ENCODE results near the gene HMX1.

DNA sequence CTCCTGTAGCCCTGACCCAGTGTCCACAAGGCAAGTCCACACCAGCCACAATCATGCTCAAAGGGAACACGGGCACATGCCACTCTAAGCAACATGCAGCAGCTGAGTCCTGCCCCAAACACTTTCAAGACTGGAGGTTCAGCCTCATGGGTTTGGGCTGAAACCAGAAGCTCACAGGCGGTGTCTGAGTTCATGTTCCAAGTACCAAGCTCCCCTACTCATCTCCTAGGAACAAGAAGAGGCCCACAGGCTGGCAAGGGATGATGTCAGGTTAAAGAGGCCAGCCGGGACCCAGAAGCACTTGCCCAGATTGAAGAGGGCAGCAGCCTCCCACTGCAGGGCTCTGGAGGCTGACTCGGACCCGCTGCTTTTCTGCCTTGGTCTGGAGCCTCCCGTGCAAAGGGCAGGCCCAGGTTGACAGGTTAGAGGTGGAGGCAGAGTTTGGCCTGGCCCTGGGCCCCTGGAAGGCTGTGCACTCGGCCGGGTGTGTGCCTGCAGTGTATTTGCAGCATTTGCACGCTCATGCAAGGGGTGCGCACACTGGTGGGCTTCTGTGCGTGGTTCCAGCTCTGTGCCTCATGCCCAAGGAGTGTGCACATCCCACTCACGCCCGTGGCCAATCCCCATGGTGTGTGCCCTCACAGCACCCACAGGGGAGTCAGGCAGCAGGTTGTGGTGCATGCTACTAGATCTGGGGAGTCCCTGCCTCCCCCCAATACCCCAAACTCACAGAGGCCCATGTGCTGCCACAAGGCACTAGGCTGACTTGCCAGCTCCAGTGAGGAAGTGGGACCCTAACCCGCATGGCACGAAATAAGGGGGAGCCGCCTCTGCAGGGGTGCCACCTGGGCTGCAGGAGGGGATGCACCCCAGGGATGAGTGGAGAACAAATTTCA lies 2.4 kb downstream of the HMX1 start:
- no peak for TF ChIP-seq CTCF (optimal IDR thresholded peaks at IDR 0.05 in 1 of 3, IDR thresholded peaks at IDR 0.05 in 1 of 3, conservative IDR thresholded peaks at IDR 0.05 in 1 of 3; ENCODE audit: extremely low read depth in 1 of 3, insufficient read depth in 2 of 3, low read length in 3 of 3)
- peak; percentile 25 for TF ChIP-seq EZH2 (IDR thresholded peaks at IDR 0.05; ENCODE audit: low read length)

Measured in keratinocyte (primary cell).